Lower lobe of right lung (tissue), 2 donors: ENCODE results near the gene GOLGA8J. TPM values are rescaled to one million over a fixed set of nuclear protein-coding genes. Genes with fewer than 3 reads are reported as not detected.

ENCODE experiments used
- ATAC-seq, 2 donors: fragments of 200-7000 bp; cut with Tn5 transposase; one replicate each; pipeline ENCODE4 v1.9.1; 2020 to 2022; ENCODE audit warnings: mild to moderate bottlenecking in 2 of 2, moderate library complexity in 2 of 2
- DNase-seq: peaks from one replicate; pipeline ENCODE4 v3.0.0-alpha.2; 2020
- H3K27ac ChIP-seq: fragments of 200-600 bp; one replicate; pipeline ENCODE4 v1.8.0; 2022
- H3K27me3 ChIP-seq: fragments of 200-600 bp; one replicate; pipeline ENCODE4 v1.8.0; 2022; ENCODE audit warnings: low read depth
- H3K36me3 ChIP-seq: fragments of 200-600 bp; one replicate; pipeline ENCODE4 v1.8.0; 2022; ENCODE audit warnings: mild to moderate bottlenecking
- H3K4me1 ChIP-seq: fragments of 200-600 bp; one replicate; pipeline ENCODE4 v1.8.0; 2022
- H3K4me3 ChIP-seq: fragments of 200-600 bp; one replicate; pipeline ENCODE4 v1.8.0; 2022; ENCODE audit warnings: mild to moderate bottlenecking
- H3K9me3 ChIP-seq: fragments of 200-600 bp; one replicate; pipeline ENCODE4 v1.8.0; 2022
- CTCF ChIP-seq: fragments of 200-600 bp; IDR thresholded peaks from one replicate; pipeline ENCODE4 v1.8.0; 2022; ENCODE audit warnings: antibody characterized with exemption, mild to moderate bottlenecking
- intact Hi-C: fragments of 100-400 bp; cut with DNase I; formaldehyde crosslinking; loops from one replicate; pipeline ENCODE4 v1.11.0; 2022
- total RNA-seq: library from RNA; stranded (reverse); fragmentation: NEBNext Ultra II Directional; extraction: Animal tissue kit (Norgen Biotek cat#: 25700); gene quantifications from one replicate; pipeline ENCODE4 v1.2.1, GENCODE V29; 2021
- donor health status: DM: no; HTN: yes; CAD: no; lungs with severe emphysema.

The GOLGA8J gene
- total RNA-seq, 1 donor from 2014 or later, result 0.59 TPM

GRCh38 chr15:30055604-30056003 lies 27.2 kb upstream of the GOLGA8J start:
- ATAC-seq, result no peak
- intact Hi-C loops, result no loop called here
- no peak for DNase-seq

GRCh38 chr15:30056166-30056565 lies 26.6 kb upstream of the GOLGA8J start:
- TF ChIP-seq CTCF, result no peak
- H3K27me3 ChIP-seq, result peaks cover 6% of the 10 kb centered on the region
- intact Hi-C loops, result no loop called here

More at GRCh38 chr15:30055604-30056003, 27.2 kb upstream of the GOLGA8J start:
- Histone ChIP-seq H3K27me3 (peaks cover 6% of the 10 kb centered on the region), H3K36me3 (no peaks in the 10 kb centered on the region), H3K4me1 (no peaks in the 10 kb centered on the region), H3K27ac (no peak overlapping the region), H3K9me3 (no peaks in the 10 kb centered on the region), H3K4me3 (no peak overlapping the region)
- TF ChIP-seq CTCF, result no peak

GRCh38 chr15:30059771-30060170 lies 23.0 kb upstream of the GOLGA8J start:
- Histone ChIP-seq H3K9me3 (no peaks in the 10 kb centered on the region), H3K4me1 (peaks cover under 1% of the 10 kb centered on the region), H3K27me3 (no peaks in the 10 kb centered on the region), H3K4me3 (no peak overlapping the region), H3K27ac (no peak overlapping the region), H3K36me3 (no peaks in the 10 kb centered on the region)
- TF ChIP-seq CTCF, result no peak
- intact Hi-C loops, result no loop called here
- DNase-seq (no peak), ATAC-seq (no peak)

More at GRCh38 chr15:30056166-30056565, 26.6 kb upstream of the GOLGA8J start:
- ATAC-seq, result no peak
- Histone ChIP-seq H3K9me3 (no peaks in the 10 kb centered on the region), H3K4me3 (no peak overlapping the region), H3K36me3 (no peaks in the 10 kb centered on the region), H3K4me1 (no peaks in the 10 kb centered on the region), H3K27ac (no peak overlapping the region)
- no peak for DNase-seq

GRCh38 chr15:30062881-30063280 lies 19.9 kb upstream of the GOLGA8J start:
- Histone ChIP-seq H3K27me3 (no peaks in the 10 kb centered on the region), H3K27ac (no peak overlapping the region), H3K4me3 (no peak overlapping the region), H3K9me3 (no peaks in the 10 kb centered on the region), H3K4me1 (peaks cover 3% of the 10 kb centered on the region), H3K36me3 (no peaks in the 10 kb centered on the region)
- intact Hi-C loops, result no loop called here
- DNase-seq (no peak), ATAC-seq (peak in 1 of 2 donors; percentile 23)
- no peak for TF ChIP-seq CTCF

- Histone ChIP-seq H3K36me3 (no peaks in the 10 kb centered on the region), H3K4me3 (no peak overlapping the region), H3K9me3 (no peaks in the 10 kb centered on the region), H3K27ac (no peak overlapping the region), H3K4me1 (peaks cover 3% of the 10 kb centered on the region), H3K27me3 (no peaks in the 10 kb centered on the region)
- no peak for TF ChIP-seq CTCF
- no peak for ATAC-seq
- DNase-seq, result no peak
- intact Hi-C loops, result no loop called here
Measured at GRCh38 chr15:30063835-30064546, 18.8 kb upstream of the GOLGA8J start.
